HK-2 (cell line): ENCODE results near the gene ZNF511.

Experiments
- DNase-seq: peaks from one replicate; pipeline ENCODE4 v3.0.0-alpha.2; 2018; ENCODE audit not compliant: unreplicated experiment

ZNF511 gene

DNA sequence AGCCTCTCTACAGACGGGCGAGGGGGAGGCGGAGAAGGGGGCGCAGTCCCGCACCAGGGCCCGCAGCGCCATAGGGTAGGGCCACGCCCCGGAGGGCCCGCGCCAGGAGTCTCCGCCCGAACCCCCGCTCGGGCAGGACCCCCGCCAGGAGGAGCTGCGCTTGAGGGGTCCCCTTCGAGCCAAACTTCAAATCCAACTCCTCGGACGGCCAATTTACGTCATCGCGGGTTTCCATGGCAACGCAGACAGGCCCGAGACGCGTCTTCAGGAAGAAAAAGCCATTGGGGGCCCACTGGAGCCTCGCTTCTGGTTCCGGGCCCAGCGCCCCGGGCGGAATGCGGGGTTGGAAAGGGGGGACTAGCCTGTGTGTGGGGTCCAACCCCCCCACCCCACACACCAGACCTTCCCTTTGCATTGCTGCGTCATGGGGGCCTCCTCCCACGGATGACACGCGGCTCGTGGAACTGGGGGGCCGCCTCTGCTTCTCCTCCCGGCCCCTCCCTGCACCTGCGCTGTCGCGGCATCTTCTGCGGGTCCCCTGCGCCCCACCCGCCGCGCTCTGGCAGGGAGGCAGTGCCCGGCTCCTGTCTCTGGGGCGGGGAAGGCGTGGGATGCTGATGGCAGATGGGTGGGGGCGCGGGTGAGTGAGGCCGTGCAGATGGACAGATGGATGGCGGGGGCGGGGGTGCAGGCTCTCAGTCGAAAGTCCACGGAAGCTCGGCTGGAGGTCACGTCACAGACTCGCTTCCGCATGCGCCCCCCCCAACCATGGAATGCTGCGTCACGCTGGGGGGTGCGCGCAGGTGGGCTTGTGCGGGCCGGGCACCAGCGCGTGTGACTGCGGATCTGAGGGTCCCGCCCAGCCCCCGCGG lies 26.8 kb downstream of the ZNF511 start:
- no peak for DNase-seq

DNA sequence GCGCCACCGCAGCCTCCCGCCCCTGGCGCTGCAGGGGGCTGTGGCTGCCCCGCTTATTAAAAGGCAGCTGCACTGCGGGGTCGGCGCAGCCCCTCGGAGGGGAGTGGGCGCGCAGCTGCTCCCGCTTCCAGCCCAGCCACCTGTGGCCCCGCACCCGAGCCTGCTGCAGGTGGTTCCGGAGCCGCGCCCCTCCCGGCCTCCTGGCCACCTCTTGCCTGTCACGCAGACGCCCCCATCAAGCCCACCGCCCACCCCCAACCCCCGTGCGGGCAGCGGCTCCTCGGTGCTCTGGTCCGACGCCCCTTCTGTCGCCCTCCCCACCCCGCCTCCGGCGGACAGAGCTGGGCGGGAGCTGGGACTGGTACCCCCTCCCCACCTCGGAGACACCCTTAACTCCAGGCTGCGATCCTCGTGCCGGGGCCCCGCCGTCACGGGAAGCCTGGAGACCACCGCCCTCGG lies 27.4 kb downstream of the ZNF511 start:
- DNase-seq, result no peak

DNA sequence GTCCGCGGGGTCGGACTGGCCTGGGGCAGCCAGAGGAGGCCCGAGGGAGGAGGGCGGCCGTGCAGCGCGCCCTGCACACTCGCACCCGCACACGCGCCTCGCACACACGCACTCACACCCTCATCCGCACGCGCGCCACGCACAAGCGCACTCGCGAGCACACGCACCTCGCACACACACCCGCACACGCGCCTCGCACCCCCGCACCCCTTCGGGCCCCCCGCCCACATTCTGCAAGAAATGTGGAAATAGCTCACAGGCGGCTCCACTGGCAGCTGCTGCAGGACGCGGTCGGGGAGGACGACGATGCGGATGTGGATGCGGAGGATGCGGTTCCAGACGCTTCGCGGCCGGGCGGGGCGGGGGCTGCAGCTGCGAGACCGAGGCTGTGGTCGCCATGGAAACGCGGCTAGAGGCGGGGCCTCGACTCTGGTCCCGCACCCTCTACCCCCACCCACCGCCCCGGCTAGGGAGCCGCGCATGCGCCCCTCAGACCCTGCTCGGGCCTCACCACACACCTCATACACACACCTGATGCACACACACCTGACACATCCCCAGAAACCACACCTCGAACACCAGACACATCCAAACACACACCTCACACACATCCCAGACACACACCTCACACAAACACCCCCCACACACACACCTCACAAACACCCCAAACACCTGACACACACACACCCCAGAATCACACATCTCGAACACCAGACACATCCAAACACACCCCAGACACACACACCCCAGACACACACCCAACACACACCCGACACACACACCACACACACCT lies 28.1 kb downstream of the ZNF511 start, which contains the start of gene CALY:
Gene CALY, minus strand, starts transcription at position 320 of the 793 bp plus-strand sequence. CDS start 7,907 bp downstream, outside the sequence.
- DNase-seq, result no peak

DNA sequence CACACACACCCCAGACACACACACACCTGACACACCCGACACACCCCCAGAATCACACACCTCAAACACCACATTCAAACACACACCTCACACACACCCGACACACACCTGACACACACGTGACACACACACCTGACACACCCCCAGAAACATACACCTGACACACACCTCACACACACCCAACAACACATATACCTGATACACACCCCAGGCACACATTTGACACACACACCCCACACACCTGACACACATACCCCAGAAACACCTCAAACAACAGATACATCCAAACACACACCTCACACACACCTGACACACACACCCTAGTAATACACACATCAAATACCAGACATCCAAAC lies 28.6 kb downstream of the ZNF511 start:
- no peak for DNase-seq

DNA sequence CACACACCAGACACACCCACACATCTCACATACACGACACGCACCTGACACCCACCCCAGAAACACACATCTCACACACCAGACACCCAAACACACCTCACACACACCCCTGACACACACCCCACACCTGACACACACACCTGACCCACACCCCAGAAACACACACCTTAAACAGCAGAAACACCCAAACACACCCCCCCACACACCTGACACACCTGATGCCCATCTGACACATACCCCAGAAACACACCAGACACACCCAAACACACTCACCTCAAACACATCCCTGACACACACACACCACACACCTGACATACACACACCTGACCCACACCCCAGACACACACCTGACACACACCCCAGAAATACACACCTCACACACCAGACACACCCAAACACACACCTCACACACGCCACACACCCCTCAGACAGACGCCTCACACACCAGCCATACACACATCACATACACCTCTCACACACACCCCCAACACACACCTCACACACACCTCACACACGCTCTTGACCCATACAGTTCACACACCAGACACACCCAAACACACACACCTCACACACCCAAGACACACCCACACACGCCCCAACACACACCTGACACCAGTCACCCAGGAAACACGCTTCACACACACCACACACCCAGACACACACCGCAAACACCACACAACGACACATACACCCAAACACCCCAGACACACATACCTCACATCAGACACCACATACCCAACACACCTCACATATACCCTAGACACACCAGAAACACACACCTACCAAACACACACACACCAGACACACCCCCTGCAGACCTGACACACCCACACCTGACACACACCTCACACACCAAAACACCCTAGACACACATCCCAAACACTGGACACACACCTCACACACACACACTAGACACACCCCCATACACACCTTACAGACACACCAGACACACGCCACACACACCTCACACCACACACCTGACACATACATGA lies 29.7 kb downstream of the ZNF511 start:
- DNase-seq, result no peak

DNA sequence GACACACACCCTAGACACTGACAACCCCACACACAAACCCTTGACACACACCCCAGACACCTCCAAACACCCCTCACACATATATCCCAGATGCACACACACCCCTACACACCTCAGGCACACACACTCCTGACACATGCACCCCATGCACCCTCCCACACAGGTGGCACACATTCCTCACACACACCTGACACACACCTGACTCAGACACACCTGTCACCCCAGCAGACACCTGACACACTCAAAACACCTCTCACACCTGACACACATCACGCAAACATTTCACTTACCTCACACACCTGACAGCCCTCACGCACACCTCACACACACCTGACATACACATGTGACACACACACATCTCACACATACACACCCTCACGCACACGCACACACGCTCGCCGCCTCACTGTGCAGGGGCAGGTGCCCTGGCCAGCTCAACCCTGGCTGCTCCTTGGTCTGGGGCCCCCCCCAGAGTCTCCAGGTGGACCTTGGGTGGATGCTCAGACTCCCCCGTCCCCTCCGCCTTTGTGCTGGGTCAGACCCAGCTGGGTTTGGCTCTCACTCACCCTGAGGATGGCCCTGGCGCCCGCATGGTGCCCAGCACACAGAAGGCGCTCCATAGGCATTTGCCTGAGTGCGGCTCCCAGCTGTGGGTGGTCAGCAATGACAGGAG lies 31.1 kb downstream of the ZNF511 start:
- DNase-seq, result no peak

DNA sequence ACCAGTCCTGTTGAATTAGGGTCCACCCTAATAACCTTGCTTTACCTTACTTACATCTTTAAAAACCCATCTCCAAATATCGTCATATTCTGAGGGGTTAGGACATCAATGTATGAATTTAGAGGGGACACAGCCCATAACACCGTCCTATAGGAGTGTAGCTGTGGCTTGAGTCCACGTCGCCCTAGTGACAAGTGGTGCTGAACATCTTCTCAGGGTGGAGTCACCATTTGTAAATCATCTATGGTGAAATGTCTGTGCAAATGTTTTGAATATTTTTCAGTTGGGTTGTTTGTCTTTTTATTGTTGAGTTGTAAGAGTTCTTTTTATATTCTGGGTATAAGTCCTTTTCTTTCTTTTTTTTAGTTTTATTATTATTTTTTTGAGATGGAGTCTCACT lies 33.3 kb downstream of the ZNF511 start:
- DNase-seq, result no peak

DNA sequence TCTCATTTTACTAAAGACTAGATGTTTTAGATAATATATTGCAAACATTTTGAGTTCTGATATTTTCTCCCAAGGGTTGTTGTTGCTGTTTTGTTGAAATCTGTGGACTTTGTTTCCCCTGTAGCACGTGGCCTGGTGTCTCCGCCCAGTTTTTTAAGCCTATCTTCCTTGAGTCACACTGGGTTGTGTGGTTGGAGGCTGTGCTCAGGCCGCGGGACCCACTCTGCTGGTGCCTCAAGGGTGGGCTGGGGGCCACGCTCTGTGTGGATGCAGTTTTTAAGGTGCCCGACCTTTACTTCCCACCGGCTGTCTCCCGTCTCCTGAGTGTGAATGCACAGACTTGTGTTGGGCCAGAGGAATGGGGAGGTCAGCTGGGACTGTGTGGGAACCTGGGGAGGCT lies 34.2 kb downstream of the ZNF511 start:
- DNase-seq, result no peak

DNA sequence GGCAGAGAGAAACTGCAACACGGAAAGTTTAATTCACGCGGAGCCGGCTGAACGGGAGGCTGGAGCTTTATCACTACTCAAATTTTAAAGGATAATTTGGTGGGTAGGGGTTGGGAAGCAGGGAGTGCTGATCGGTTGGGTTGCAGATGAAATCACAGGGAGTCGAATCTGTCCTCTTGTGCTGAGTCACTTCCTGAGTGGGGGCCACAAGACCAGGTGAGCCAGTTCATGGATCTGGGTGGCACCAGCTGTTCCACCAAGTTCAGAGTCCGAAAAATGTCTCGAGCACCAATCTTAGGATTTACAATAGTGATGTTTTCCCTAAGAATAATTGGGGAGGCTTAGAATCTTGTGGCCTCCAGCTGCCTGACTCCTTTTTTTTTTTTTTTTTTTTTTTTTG lies 34.8 kb downstream of the ZNF511 start:
- no peak for DNase-seq

DNA sequence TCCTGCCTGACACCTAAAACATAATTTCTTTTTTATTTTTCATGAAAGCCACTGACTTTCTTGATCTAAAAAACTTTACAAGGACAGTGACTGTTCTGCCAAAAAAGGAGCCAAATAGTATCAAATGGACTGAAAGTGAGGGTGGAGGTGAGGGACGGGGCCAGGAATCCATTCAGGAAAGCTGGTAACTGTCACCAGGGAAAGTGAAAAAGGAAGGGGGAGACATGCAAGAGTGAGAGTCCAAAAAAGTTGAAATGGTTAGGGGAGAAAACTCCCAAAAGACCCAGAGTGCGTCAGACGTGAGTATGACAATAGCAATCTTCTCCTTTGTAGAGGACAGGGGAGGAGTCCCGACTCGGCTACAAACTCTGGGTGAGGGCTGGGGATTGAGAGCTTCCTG lies 35.5 kb downstream of the ZNF511 start:
- no peak for DNase-seq

DNA sequence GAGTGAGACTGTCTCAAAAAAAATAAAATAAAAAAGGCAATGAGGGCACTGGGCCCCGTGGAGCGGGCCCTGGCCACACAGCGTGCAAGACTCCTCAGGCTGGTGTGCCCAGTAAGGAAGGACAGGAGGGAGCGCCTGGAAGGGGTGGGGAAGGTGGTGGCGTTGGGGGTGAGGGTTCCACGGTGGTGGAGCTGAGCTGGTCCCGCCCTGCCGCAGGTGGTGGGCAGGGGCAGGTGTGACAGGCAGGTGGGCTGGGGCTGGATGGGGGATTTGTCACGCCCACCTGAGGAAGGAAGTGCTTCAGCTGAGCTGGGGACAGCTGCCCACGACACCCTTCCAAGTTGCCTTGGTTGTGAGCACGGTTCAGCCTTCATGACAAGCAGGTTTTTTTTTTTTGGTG lies 37.7 kb downstream of the ZNF511 start:
- no peak for DNase-seq

DNA sequence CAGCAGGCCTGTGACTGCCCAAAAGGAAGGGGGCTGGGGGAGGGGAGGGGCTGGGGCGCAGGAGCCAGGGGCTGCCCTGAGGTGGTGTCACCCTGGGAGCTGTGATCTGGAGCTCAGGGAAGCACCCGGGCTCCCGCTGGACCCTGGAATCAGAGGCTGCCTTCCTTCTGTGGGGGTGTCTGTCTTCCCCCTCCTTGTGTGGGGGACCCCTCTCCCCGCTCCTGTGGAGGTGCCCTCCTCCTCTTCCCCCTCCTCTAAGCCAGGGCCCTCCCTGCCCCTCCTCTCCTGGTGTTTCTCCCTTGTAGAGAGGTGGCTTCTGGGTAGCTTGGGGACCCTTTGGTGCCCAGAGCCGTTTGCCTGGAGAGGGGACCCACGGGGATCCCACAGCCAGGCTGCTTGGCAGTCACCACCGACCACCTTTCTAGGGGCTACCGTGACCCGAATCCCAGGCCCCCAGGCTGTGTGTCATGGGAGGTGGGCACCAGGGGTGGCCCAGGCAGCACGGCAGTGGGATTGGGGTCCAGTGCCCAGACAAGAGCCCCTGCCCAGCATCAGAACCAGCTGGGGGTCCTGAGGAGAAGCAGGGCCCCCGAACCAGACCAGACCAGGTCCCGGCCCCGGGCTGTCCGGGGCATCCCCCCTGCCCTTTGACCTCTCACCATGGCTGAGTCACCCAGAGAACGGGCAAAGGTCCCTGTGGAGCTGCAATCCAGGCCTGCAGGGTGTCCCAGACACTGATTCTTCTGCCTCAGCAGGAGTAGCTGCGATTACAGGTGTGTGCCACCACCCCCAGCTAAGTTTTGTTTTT lies 39.2 kb downstream of the ZNF511 start:
- no peak for DNase-seq

DNA sequence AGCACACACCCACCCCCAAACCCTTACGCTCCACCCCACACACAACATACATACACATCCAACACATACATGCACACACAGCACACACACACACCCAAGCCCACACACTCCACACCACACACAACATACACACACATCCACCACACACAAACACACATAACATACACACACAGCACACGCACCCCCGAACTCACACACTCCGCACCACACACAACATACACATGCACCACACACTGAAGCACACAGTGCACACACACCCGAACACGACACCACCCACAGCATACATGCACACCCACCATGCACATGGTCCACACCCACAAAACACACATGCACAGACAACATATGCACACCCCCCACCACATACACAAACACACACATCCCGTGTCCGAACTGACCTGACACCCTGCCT lies 40.5 kb downstream of the ZNF511 start:
- DNase-seq, result no peak

DNA sequence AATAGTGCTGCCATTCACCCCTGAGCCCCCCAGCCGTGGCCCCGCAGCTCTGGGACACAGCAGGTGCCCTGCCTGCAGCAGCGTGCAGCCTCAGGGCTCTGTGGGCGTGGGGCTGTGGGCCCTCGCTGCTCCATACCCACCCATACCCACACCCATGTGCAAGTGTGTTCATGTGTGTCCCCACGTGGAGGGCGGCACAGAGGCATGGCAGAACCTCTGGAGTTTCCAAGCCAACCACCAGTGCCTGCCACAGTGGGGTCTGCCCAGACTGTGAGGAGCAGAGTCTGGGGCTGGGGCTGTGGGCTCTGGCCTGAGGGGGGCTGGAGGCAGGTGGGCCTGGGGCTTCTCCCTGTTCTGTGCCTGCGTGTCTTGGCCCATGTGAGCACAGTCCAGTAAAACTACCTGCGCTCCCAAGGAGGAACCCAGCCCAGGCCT lies 40.9 kb downstream of the ZNF511 start:
- DNase-seq, result no peak

DNA sequence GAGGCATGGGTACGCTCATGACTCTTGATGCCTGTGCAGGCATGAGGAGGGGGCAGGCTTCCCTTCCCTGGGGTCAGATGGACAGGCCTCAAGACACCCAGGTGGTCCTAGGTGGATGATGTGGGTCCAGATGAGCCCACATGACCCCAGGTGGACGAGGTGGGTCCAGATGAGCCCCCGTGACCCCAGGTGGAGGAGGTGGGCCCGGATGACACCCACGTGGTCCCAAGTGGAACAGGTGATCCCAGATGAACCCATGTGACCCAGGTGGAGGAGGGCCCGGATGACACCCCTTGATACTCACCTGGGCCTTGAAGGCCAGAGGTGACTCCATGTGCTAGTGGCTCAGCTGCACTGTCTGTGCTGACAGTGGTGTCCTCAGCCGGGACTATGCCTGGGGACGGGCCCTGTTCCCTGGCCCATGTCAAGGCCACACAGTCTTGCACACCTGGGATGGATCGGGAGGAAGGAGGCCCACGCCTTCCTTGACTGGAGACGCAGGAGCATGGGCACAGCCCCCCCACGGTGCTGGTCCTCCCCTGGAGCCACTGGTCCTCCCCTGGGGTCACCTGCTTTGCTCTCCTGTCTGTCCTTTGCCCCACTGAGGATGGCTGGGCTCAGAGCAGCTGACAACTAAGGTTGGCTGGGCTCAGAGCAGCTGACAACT lies 41.7 kb downstream of the ZNF511 start:
- DNase-seq, result no peak

DNA sequence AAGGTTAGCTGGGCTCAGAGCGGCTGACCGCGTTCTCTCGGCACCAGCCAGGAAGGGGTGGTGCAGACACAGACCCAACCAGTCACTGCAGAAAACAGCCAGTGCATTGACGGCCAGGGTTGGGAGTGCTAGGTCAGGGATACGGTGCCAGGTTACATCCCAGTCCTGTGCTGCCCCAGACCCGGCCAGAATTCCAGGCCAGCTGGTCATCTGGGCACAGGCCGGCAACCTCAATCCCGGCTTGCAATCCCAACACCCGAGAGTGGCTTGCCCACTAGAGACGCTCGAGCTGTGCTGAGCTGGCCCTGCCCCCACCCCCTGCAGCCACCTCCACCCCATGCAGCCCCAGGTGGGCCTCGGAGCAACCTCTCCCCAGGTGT lies 42.2 kb downstream of the ZNF511 start:
- no peak for DNase-seq

DNA sequence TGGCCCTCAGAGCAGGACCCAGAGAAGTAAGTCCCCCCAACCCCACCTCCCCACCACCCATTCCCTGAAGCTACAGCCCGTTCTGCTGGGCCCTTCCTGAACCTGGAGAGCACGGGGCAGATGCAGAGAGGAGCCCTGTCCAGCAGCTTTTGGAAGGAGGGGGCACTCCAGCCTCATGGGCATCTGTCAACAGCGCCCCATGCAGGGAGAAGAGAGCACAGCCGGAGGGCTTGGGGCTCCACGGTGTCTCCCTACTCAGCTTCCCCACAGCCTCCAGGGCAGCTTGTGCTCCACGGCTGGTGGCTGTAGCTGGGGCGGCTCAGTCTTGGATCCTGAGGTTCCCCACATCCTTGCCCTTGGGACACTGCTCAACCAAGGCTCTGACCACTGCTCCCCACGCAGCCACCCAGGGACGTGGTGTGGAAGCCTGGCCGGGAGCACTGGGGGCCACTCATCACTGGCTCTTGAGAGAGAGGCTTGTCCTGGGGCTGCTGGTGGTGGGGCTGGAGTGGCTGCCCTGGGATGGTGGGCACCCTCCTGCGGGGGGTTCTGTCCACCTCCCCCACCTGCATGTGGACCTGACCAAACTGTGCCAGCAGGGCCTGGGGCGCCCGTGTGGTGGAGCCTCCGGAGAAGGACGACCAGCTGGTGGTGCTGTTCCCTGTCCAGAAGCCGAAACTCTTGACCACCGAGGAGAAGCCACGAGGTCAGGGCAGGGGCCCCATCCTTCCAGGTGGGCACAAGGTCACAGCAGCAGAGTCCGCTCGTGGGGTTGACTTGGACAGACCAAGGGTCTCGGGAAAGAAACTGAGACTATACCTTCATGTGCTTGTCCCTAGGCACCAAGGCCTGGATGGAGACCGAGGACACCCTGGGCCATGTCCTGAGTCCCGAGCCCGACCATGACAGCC lies 42.9 kb downstream of the ZNF511 start:
- no peak for DNase-seq

DNA sequence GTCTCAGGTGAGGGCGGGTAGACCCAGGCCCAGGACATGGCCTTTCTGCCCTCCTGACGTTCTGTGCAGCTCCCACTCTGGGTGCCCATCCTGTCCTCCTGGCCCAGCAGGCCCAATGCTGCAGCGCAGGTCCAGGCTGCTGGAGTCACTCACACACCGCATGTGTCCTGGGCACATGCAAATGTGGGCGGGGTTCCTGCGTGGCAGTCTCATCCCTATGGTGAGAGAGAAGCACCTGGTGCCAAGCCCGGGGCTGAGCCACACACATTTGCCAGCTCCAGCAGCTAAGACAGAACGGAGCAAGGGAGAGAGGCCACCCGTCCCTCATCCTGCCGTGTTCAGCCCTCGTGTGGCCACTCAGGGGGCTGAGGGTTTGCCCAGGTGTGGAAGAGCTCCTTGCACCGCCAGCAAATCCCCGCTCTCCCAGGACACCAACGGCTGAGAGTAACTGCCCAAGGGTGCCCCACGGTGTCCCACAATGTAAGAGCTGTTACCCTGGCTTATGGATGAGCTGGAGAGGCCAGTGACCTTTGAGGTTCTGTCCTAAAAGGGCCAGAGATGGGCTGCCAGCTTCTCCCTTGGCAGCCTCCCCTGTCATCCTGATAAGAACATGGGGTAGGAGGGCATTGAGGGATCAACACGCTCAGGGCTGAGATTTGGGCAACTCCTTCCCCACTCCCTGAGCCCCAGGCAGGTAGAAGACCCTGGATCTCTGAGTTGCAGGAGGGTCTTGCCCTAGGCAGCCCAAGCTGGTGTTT lies 44.7 kb downstream of the ZNF511 start:
- no peak for DNase-seq
